ENCODE results near the gene ARHGEF25.

ARHGEF25 gene

GRCh38 chr12:57621497-57622292 lies 10.5 kb downstream of the ARHGEF25 start (continued):
- no peak for TF ChIP-seq ZNF404 (tag by site-specific recombination; IDR thresholded peaks at IDR 0.05)
- no peak for TF ChIP-seq OVOL3 (tag by site-specific recombination; IDR thresholded peaks at IDR 0.05)
- no peak for TF ChIP-seq ZNF221 (tag by site-specific recombination; IDR thresholded peaks at IDR 0.05; ENCODE audit: borderline replicate concordance)
- TF ChIP-seq ZNF354C (tag by site-specific recombination; IDR thresholded peaks at IDR 0.05; ENCODE audit: borderline replicate concordance, low read depth), result no peak
- no peak for TF ChIP-seq ZNF785 (tag by site-specific recombination; IDR thresholded peaks at IDR 0.05)
- no peak for TF ChIP-seq ZNF548 (tag by site-specific recombination; IDR thresholded peaks at IDR 0.05)
- TF ChIP-seq ZNF311 (tag by site-specific recombination; IDR thresholded peaks at IDR 0.05; ENCODE audit: borderline replicate concordance), result no peak
- peak; percentile 41; the same call in 1 of the 2 replicates for TF ChIP-seq ZNF501 (tag by site-specific recombination; IDR thresholded peaks at IDR 0.05)
- TF ChIP-seq ZNF555 (tag by site-specific recombination; conservative IDR thresholded peaks at IDR 0.05), result no peak
- no peak for TF ChIP-seq ZNF623 (tag by site-specific recombination; IDR thresholded peaks at IDR 0.05)
- TF ChIP-seq ZSCAN30 (tag by site-specific recombination; IDR thresholded peaks at IDR 0.05), result peak; percentile 50; the same call in 1 of the 2 replicates
- no peak for TF ChIP-seq RBAK (tag by site-specific recombination; IDR thresholded peaks at IDR 0.05)
- no peak for TF ChIP-seq ZNF302 (tag by site-specific recombination; IDR thresholded peaks at IDR 0.05; ENCODE audit: low read depth)
- no peak for TF ChIP-seq HOXA7 (CRISPR knock-in tag; IDR thresholded peaks at IDR 0.05; ENCODE audit: borderline replicate concordance)
- no peak for TF ChIP-seq PRDM1 (tag by site-specific recombination; IDR thresholded peaks at IDR 0.05)
- no peak for TF ChIP-seq PRDM6 (tag by site-specific recombination; IDR thresholded peaks at IDR 0.05)
- no peak for TF ChIP-seq ZNF701 (tag by site-specific recombination; IDR thresholded peaks at IDR 0.05)
- no peak for TF ChIP-seq ZNF175 (tag by site-specific recombination; IDR thresholded peaks at IDR 0.05)
- no peak for TF ChIP-seq ZSCAN23 (tag by site-specific recombination; IDR thresholded peaks at IDR 0.05)
- TF ChIP-seq ZNF521 (tag by site-specific recombination; IDR thresholded peaks at IDR 0.05), result no peak
- no peak for TF ChIP-seq YY2 (tag by site-specific recombination; IDR thresholded peaks at IDR 0.05)
- TF ChIP-seq ZNF654 (tag by site-specific recombination; IDR thresholded peaks at IDR 0.05; ENCODE audit: low read depth), result peak; percentile 42
- no peak for TF ChIP-seq ZNF23 (tag by site-specific recombination; IDR thresholded peaks at IDR 0.05; ENCODE audit: borderline replicate concordance)
- TF ChIP-seq, protein P1, sequence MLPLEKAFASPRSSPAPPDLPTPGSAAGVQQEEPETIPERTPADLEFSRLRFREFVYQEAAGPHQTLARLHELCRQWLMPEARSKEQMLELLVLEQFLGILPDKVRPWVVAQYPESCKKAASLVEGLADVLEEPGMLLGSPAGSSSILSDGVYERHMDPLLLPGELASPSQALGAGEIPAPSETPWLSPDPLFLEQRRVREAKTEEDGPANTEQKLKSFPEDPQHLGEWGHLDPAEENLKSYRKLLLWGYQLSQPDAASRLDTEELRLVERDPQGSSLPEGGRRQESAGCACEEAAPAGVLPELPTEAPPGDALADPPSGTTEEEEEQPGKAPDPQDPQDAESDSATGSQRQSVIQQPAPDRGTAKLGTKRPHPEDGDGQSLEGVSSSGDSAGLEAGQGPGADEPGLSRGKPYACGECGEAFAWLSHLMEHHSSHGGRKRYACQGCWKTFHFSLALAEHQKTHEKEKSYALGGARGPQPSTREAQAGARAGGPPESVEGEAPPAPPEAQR (tag by site-specific recombination; IDR thresholded peaks at IDR 0.05), result no peak
- no peak for TF ChIP-seq MYNN (tag by site-specific recombination; IDR thresholded peaks at IDR 0.05; ENCODE audit: borderline replicate concordance)
- no peak for TF ChIP-seq ZNF292 (tag by site-specific recombination; IDR thresholded peaks at IDR 0.05; ENCODE audit: borderline replicate concordance, low read depth)
- no peak for TF ChIP-seq TSHZ1 (tag by site-specific recombination; IDR thresholded peaks at IDR 0.05; ENCODE audit: borderline replicate concordance)
- TF ChIP-seq ZNF426 (tag by site-specific recombination; IDR thresholded peaks at IDR 0.05), result no peak
- no peak for TF ChIP-seq ZNF37A (tag by site-specific recombination; IDR thresholded peaks at IDR 0.05)
- TF ChIP-seq ZNF571 (tag by site-specific recombination; IDR thresholded peaks at IDR 0.05), result no peak
- TF ChIP-seq ATF2 (tag by site-specific recombination; IDR thresholded peaks at IDR 0.05; ENCODE audit: low read depth), result no peak
- TF ChIP-seq ZEB2 (tag by site-specific recombination; IDR thresholded peaks at IDR 0.05), result no peak; the same call in 1 of the 2 replicates
- no peak for TF ChIP-seq ZNF133 (tag by site-specific recombination; IDR thresholded peaks at IDR 0.05)
- TF ChIP-seq ZNF114 (tag by site-specific recombination; IDR thresholded peaks at IDR 0.05), result no peak

Data from HEK293 (cell line).